Colonic mucosa (tissue), 4 donors: Measurements from ENCODE around the gene BRD9. TPM values are rescaled to one million over a fixed set of nuclear protein-coding genes. Genes with fewer than 3 reads are reported as not detected.

ENCODE experiments used
- DNase-seq: peaks from one replicate; pipeline ENCODE4 v3.0.0-alpha.2; 2020
- H3K27ac ChIP-seq: fragments of 200-600 bp; one replicate; pipeline ENCODE4 v1.8.0; 2021
- H3K27me3 ChIP-seq: fragments of 200-600 bp; one replicate; pipeline ENCODE4 v1.8.0; 2021
- H3K36me3 ChIP-seq: fragments of 200-600 bp; one replicate; pipeline ENCODE4 v1.8.0; 2021
- H3K4me1 ChIP-seq: fragments of 200-600 bp; one replicate; pipeline ENCODE4 v1.8.0; 2021; ENCODE audit warnings: mild to moderate bottlenecking
- H3K4me3 ChIP-seq: fragments of 200-600 bp; one replicate; pipeline ENCODE4 v1.8.0; 2021
- H3K9ac ChIP-seq, 2 donors: one replicate each; pipeline ENCODE4 v1.7.0; 2013; ENCODE audit warnings: control low read depth in 2 of 2, low read depth in 2 of 2, low read length in 2 of 2
- H3K9me3 ChIP-seq: fragments of 200-600 bp; one replicate; pipeline ENCODE4 v1.8.0; 2021
- intact Hi-C: fragments of 100-400 bp; cut with DNase I; formaldehyde crosslinking; loops from one replicate; pipeline ENCODE4 v1.14.1; 2022
- total RNA-seq, 2 donors: library from RNA; stranded (reverse); fragmentation: NEBNext Ultra II Directional in 1 of 2; extraction: Animal tissue kit (Norgen Biotek cat#: 25700) in 1 of 2; gene quantifications; one replicate each; pipeline ENCODE4 v1.2.1, GENCODE V29; 2021
- TF ChIP-seq, protein P1 (sequence below): fragments of 200-600 bp; IDR thresholded peaks from one replicate; pipeline ENCODE4 v1.8.0; 2022; ENCODE audit warnings: antibody characterized with exemption, mild to moderate bottlenecking
- donor health status: healthy.
- donor health status: DM: no; HTN: no; CAD: no.
- donor health status: DM: no; HTN: no; CAD: no.

BRD9 gene
- total RNA-seq, 2 donors from 2014 or later = 22.3 to 41.8 TPM

DNA sequence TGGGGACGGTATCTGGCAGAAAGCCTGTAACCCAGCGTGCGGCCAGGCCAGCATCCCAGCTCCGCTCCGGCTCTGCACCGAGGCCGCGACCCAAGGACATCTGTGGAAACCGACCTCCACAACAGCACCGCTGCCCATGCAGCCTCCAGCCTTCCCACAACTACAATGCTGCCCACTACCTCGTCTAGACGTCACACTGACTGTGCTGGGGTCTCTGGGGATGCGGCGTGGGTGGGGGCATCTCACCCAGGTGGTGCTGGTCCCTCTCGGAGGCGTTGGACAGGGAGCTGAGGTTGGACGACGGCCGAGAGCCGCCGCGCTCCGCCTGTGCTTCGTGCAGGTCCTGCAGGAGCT, 27.5 kb downstream of the BRD9 start:
- Histone ChIP-seq H3K36me3 (peaks cover 11% of the 10 kb centered on the region), H3K4me1 (no peaks in the 10 kb centered on the region), H3K9me3 (no peaks in the 10 kb centered on the region), H3K27ac (no peak overlapping the region), H3K9ac (no peak overlapping the region), H3K27me3 (no peaks in the 10 kb centered on the region), H3K4me3 (no peak overlapping the region)
- intact Hi-C loops = no loop called here
- DNase-seq = no peak
- TF ChIP-seq, protein P1, sequence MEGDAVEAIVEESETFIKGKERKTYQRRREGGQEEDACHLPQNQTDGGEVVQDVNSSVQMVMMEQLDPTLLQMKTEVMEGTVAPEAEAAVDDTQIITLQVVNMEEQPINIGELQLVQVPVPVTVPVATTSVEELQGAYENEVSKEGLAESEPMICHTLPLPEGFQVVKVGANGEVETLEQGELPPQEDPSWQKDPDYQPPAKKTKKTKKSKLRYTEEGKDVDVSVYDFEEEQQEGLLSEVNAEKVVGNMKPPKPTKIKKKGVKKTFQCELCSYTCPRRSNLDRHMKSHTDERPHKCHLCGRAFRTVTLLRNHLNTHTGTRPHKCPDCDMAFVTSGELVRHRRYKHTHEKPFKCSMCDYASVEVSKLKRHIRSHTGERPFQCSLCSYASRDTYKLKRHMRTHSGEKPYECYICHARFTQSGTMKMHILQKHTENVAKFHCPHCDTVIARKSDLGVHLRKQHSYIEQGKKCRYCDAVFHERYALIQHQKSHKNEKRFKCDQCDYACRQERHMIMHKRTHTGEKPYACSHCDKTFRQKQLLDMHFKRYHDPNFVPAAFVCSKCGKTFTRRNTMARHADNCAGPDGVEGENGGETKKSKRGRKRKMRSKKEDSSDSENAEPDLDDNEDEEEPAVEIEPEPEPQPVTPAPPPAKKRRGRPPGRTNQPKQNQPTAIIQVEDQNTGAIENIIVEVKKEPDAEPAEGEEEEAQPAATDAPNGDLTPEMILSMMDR = no peak

DNA sequence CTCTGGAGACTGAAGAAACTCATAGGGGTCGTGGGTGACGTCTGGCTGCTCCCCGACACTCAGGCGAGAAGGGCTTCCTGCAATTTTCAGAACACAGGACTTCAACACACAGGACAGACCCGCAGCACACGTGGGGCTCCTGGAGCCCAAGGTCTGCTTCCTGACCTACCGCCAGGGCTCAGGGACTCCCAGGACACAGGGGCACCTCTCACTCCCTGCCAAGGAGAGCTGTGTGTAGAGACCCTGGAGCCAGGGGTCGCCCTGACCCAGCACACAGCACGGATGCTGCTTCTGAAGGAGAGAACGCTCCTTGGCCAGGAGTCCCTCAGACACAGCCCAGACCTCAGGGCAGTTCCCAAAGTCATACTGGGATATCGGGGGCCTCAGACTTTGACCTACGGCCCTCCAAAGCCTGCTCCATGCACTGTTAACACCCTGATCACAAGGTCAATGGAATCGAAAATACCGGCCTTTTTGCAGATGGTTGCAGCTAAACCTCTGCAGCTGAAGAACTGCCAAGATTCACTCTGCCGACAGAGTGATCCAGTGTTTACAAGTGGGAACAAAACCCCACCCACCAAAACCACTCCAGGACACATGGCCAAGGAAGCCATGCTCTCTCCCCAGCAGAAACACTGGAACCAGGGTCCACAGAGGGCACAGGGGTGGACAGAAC, 28.0 kb downstream of the BRD9 start:
- no peak for DNase-seq
- peaks cover 11% of the 10 kb centered on the region for H3K36me3 ChIP-seq
- H3K9me3 ChIP-seq = no peaks in the 10 kb centered on the region
- H3K4me1 ChIP-seq = no peaks in the 10 kb centered on the region
- no peaks in the 10 kb centered on the region for H3K27me3 ChIP-seq
- TF ChIP-seq, protein P1 = no peak
- H3K4me3 ChIP-seq = no peak overlapping the region
- no peak overlapping the region for H3K9ac ChIP-seq
- intact Hi-C loops = no loop called here
- H3K27ac ChIP-seq = no peak overlapping the region

GRCh38 chr5:863244-863805, 29.3 kb downstream of the BRD9 start:
- Histone ChIP-seq H3K36me3 (peaks cover 2% of the 10 kb centered on the region), H3K4me3 (no peak overlapping the region), H3K27me3 (no peaks in the 10 kb centered on the region), H3K27ac (no peak overlapping the region), H3K4me1 (no peaks in the 10 kb centered on the region), H3K9me3 (no peaks in the 10 kb centered on the region), H3K9ac (no peak overlapping the region)
- TF ChIP-seq, protein P1 = no peak
- intact Hi-C loops = no loop called here
- no peak for DNase-seq

DNA sequence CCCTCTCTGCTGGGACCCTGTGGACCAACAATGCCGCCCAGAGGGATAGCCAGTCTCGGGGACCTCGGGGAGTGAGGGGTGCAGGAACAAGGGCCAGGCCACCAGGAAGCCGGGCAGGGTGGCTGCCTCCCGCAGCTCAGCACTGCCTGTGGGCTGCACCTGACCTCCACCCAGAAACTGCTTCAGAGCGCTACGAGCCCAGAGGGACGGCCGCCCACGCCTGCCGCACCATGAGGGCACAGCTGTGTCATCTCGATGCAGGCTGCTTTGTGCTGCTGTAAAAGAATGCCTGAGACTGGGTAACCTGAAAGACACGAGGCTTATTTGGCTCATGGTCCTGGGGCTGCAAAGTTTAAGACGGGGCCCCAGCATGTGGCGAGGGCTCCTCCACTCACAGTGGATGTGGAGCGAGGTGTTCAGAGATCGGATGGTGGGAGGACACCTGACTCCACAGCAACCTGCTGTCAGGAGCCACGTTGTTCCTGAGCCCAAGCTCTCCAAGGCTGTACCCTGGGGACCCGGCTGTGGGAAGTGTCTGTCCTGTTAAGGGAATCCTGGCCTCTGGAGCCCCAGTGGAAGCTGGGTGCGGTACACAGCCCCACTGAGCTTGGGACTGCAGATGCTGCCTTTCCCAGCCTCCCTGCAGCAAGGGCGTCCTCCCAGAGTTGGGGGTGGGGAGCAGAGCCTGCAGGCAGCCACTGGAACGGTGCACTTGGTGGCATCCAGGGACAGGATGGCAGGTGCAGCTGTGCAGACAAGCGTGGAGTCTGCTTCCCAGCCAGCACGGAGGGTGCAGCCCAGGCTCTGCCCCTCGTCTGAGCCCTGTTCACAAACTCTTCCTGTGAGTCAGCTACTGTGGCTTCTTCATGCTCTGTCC, 30.0 kb downstream of the BRD9 start:
- DNase-seq = no peak
- Histone ChIP-seq H3K9me3 (no peaks in the 10 kb centered on the region), H3K27ac (no peak overlapping the region), H3K27me3 (no peaks in the 10 kb centered on the region), H3K4me1 (no peaks in the 10 kb centered on the region), H3K4me3 (no peak overlapping the region), H3K9ac (no peak overlapping the region), H3K36me3 (no peaks in the 10 kb centered on the region)
- intact Hi-C loops = no loop called here
- TF ChIP-seq, protein P1 = no peak

DNA sequence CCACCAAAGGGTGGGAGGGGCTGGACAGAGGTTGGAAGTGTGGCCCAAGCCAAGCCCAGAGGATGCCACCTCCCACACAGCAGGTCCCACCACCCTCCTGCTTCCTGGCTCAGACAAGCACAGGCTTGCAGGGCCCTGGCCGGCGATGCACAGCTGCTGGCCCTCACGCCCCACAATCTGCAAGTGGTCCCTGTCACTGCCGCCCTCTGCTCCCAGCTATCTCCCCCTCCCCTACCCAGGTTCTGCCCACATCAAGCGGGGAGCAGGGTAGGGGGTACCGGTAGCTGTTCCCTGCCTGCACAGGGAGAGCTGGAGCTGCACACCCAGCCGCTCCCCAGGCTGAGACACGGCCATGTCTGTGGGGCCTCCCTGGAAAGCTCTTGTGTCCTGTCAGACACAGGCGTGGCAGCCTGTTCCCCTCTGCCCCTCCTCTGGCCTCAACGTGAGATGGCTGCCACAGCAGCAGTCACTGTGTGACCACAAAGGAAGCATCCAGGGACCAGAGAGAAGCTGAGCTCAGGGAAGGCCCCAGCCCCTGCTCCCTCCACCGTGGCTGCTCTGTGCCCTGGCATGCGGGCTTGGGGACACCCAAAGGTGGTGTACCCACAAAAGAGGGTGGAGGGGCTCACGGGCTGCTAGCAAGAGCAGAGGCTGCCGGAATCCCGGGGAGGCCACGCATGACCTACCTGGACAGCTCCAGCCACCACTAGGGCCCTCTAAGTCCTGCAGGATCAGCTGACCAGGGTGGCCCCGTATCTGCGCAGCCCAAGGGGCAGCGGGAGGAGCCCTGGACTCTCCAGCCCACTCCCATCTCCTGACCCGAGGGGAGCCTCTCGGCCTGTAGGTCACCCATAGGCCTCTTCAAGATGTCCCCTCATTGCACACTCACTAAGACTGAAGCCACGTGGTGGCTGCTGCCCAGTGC, 30.9 kb downstream of the BRD9 start:
- no peaks in the 10 kb centered on the region for H3K4me1 ChIP-seq
- intact Hi-C loops = no loop called here
- no peak overlapping the region for H3K4me3 ChIP-seq
- no peaks in the 10 kb centered on the region for H3K36me3 ChIP-seq
- H3K27me3 ChIP-seq = no peaks in the 10 kb centered on the region
- DNase-seq = no peak
- TF ChIP-seq, protein P1 = no peak
- H3K9ac ChIP-seq = no peak overlapping the region
- no peak overlapping the region for H3K27ac ChIP-seq
- H3K9me3 ChIP-seq = no peaks in the 10 kb centered on the region
